DMS 273 treated with DMSO at 0.1 percent for 48 hours (cell line): ENCODE measurements around the gene C2orf72.
"Not testable (repeated sequence)": the region's sequence is repeated elsewhere in the genome, so short reads cannot be mapped to it uniquely, and the experiment has no call there.

Experiments used
- DNase-seq: peaks from one replicate; lab custom pipeline; 2025; lab: John Stamatoyannopoulos, UW

C2orf72 gene

DNA sequence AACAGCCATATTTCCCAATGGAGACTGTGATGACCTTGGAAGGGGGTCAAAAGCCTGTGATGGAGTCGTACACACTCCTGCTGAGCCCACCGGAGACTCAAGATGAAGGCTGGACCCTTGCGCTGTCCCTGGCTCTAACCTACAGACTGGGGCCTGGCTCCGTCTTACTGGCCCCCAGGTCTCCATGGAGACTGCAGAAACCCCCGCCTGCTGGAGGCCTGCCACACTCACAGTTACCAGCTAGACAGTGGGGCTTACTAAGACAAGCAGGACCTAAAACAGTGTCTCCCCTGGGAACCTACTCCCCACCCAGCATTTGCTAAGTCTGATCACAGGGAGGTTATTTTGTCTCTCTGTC is 9.6 kb downstream of the C2orf72 start:
- no peak for DNase-seq

DNA sequence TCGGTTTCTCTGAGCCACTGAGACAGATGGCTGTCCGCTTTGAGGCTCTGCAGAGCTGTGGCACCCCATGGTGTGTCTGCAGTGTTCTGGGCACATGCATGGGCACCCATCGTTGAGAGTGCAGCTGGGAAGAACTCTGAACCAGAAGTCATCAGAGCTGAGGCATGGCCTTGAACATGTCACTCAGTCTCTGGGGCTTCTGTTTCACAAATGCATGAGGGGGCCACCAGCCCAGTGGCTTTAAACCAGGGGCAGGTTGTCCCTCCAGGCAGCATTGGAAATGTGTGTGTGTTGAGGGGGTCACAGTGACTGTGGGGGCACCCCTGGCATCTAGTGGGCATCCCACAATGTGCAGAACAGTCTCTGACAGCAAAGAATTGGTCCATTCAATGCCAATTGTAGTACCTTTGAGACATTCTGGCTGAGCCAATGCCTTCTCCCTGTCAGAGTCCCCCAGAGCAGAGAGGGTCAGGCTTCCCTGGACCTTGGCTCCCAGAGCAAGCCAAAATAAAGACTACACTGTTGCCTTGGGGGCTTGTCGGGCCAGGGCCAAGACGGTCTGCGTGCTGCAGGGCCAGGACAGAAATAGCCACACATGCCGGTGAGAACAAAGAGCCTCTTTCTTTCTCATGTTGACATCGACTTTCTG is 10.1 kb downstream of the C2orf72 start:
- no peak for DNase-seq

DNA sequence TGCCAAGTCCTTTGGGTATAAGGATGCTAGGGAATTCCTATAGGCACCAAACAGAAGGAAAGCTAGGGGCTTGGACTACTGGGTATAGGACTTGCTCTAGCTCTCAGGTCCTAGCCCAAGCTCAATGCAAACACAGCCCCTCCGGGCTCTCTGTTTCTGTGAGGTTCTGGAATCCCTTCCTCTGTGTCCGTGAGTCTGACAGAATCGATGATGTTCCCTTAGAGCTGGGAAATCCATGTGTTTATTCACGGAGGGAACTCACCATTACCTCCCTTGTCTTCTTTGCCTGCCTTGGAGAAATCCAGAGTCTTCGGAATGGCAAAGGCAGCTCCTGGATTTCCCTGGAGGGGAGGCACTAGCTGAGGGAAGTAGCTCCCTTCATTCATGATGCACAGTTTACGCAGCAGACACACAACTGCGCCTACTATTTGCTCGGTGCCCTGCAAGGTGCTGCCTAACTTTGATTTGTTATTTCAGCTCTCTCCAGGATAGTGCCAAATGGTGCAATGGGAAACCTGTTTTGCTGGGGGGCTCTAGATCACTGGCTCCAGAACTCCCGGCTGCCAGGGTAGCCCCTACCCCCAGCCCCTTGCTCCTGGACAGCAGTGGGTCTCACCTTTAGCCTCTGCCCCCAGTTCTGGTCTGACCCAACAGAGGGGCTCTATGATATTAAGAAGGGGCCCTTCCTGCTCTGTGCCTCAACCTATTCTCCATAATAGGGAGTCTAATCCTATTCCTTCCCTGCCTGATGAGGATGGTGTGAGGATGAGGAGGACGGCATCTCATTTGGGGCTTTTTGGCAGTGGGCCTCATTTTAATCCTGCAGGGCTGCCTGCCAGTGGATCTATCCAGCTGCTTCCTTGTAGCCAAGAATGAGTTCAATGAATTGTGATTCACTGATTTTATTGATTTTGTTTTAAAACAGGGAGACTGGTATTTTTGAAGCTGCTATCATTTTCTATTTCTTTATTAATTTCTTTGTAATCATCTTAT is 10.9 kb downstream of the C2orf72 start:
- DNase-seq, result no peak

- DNase-seq, result no peak
These were observed 12.1 kb downstream of the C2orf72 start for GRCh38 chr2:231049286-231050017.

DNA sequence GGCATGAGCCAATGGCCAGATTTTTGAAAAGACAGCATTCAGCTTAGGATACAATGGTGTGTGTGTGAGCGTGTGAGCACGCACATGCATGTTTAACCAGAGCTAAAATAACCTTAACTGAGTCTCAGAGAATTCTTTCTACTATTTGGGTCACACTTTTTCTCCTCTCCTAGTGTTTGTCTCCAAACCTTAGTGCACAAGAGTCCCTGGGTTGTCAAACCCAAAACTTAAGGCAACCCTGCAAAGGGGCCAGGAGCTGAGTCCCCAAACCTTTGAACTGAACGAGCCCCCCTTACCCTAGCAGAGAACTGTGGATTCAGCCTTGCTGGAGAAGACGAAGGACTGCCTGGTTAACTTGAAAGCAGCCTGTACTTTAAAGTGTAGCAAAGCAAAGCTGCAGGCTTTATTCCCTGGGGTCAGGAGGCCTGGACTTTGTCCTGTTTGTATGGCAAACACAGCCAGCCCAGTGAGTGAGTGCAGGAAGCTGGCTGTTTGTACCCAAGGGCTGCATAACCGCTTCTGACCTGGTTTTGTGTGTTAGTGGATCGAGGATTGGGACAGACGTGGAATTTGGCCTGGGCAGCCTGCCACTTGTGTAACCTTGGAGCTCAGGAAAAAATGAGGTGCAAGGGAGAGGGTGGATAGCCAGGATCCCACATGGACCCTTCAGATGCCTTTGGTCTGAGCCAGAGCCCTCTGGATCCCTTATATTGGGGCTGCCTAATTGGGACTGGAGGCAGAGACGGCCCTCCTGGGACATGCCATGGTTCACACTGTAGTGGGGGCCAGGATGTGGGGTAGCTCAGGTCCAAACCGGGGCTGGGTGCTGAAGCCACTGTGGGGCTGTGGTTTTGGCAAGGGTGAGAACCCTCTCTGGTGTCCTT is 12.9 kb downstream of the C2orf72 start:
- DNase-seq, result no peak

DNA sequence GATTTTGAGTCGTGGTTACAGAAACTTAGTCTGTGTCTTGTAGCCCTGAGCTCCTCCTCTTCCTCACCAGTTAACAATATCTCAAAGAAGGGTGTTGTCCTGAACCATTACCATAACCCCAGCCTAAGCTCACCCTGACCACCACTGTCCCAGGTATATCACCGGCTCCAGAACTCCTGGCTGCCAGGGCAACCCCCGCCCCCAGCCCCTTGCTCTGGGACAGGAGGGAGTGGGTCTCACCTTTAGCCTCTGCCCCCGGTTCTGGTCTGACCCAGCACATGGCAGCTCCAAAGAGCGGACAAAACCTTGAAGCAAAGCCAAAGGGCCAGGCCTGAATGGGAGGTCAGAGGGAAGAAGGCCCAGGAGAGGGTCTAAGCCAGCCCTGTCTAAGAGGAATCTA is 13.8 kb downstream of the C2orf72 start:
- DNase-seq, result no peak

DNA sequence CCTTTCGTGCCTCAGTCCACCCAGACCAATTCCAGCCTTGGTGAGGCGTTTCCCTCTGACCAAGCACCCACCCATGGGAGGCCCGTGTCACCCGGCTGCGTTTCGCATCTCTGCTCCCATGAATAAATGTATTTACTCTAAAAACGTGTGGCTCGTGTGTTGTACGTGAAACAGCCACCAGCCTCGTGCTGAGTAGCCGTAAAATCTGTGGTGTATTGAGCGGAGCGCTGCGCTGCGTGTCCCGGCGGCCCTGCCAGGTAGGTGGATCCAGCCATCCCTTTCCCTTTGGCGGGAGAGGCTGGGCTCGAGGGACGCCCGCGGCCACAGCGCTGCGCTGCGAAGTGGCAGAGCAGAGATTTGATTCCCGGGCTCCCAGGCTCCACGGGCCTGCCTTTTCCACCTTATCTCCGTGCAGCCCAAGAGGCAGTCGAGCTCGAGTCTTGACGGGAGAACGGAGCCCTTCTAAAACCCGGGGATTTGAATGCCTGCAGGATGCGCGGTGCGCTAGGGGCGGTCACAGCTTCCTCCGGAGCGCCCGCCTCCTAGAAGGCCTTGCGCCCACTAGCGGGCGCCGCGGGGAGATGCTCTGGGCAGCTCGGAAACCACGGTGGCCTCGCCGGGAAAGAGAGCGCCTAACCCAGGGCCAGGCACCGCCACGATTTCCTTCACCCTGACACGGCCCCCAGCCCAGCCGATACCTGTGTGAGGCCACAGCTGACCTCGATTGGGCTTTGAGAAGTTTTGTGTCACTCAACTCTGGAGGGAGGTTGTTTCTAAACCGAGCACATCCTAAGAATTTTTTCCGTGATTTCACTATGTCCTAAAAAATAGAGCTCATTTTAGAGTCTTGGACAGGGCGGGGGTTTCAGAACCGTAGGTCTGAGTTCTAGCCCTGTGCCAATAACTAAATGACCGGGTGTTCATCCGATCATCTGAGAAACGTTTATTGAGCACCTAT is 15.4 kb downstream of the C2orf72 start:
- peak; percentile 69 for DNase-seq

- no peak for DNase-seq
These were observed 16.5 kb downstream of the C2orf72 start for GRCh38 chr2:231053846-231054245.

DNA sequence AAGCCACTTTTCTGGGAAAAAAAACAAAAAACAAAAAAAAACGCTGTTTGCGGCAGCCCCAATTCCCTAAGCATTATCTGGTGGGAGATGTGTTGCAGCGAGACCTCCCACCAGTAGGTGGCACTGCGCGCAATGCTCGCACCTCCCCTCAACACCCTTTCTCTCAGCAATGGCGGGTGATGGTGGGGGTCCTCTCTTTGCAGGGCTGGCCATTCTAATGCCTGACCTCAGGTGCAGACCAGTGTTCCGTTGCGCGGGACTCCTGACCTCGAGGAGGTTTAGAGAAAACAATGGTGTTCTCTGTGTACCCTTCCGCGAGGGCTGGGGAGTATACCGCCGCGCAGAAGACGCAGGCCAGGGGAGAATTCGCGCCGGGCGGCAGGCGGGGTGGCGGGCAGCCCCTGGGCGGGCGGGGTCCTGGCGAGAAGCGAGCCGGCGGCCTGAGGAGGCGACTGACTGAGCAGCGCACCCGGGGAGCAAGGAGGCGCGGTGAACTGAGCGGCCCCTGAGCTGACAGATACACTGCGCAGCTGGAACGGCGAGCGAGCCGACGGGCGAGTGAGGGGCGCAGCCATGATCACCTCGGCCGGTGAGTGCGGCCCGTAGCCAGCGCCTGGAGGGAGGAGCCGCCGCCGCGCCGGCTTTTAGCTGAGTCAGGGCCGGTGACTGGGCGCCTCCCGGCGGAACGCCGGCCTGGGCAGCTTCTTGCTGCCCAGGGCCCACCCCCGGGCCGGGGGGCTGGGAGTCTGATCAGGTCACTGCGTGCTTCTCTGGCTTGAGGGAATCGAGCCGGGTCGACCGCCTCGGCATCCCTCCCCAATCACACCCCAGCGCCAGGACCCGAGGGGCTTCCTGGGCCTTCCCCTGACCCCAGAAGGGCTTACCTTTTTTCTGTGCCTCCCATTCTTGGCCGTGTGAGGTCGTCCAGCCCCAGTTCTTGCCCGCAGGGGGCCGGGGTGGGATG is 19.4 kb downstream of the C2orf72 start, which contains the start of gene PSMD1:
PSMD1 (plus strand) TSS at position 415 of the 964 bp plus-strand sequence; CDS start at position 574, 159 bp downstream.
- peak; percentile 65 for DNase-seq

DNA sequence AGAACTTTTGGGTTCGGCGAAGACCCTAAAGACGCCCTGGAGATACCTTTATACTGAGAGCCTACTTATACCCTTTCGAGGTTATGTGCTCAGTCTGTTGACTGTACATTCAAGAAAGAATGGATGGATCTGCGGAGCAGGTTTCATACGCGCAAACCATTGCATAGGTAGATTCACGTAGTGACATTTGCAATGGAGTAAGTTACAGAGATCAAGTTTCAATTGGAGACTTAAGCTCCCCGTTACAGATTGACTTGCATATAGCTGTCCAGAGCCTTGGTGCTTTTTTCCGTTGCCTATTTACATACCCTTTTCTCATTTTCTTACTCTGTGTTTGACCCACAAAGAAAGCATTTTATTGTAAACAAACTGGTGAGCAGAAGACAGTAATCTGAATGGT is 20.3 kb downstream of the C2orf72 start:
- peak; percentile 5 for DNase-seq

DNA sequence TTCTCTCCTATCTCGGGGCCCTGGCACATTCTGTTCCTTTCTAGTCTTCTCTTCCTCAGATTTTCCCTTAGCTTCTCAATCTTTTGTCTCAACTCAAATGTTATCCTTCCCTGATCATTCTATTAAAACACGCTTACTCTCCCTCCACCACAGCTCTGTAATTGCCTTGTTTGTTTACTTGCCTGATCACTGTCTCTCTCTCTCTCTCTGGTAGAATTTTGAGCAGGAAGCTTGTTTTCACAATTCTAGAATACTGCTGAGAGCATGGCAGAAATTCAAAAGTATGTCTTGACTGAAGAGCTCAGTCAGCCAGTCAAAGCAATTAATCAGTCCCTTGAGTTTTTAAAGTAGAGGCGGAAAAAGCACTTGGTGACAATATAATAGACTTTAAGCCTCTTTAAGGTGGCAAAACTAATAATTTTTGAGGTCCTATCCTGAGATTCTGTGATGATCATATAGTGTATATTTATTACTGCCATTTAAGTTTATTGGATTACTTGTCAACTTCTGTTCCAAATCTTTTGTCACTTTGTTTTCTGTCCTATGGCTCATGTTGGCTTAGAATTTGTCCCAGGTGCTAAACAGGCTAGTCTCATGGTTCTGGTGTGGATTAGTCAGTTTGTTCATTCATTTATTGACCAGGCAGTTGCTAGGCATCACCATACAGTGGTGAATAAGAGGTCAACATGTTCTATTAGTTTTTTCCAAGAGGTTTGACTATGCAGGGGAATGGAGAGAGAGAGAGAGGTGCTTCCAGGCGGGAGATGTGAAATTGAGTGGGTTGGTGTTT is 21.6 kb downstream of the C2orf72 start:
- DNase-seq, result no peak

- DNase-seq, result no peak
These were observed 22.4 kb downstream of the C2orf72 start for GRCh38 chr2:231059756-231060155.

DNA sequence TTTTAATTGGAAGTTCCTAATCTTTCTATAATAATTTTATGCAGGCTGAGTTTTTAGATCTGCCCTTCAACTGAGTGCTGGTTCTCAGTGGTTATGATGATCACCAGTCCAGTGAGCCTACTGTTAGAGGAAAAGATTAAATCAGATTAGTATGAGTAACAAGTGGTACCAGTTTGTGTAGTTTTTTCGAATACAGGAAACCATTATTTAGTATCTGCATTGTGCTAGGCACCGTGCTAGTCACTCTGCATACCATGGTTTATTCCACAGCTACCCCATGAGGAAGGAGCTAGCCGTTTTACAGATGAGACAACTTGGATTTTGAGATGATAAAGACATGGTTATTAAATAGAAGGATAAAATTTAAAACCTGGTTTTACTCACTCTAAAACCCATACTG is 25.5 kb downstream of the C2orf72 start:
- DNase-seq, result no peak

DNA sequence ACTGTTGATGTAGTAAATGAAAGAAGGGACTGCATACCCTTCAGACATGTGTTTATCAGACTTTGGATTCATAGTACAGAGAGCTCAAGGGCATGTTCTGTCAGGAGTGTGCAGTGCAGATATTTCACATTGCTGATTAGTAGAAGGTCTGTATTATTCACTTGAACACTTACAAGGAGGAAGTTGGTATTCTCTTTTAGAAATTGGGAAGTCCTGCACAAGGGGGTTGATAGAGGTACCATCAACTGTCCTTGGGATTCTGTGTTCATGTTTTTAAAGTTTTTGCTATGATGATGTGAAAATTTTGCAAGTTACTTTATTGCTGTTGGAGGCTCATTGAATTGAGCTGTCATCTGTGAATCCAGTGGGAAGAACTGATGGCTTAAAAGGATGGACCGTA is 26.0 kb downstream of the C2orf72 start:
- no peak for DNase-seq

DNA sequence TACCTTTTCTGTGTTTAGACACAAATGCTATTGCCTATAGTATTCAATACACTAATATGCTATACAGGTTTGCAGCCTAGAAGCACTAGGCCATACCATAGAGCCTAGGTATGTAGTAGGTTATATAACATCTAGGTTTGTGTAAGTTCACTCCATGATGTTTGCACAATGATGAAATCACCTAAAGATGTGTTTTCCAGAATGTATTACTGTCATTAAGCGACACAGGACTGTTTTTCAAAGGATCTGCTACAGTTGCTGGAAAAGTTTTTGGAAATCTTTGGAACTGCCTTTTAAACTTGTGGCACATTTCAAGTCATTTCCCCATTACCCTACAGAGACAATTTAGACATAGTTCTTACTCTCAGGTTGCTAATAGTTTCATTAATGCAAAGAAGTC is 28.6 kb downstream of the C2orf72 start:
- DNase-seq, result no peak

DNA sequence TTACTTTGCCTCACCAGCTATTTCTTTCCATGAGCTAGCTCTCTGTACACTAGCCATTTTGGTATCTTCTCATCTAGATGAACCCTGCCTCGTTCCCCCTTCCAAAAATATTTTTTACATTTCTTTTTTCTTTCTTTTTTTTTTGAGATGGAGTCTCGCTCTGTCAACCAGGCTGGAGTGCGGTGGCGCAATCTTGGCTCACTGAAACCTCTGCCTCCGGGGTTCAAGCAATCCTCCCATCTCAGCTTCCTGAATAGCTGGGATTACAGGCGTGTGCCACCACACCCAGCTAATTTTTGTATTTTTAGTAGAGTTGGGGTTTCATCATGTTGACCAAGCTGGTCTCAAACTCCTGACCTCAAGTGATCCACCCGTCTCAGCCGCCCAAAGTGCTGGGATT is 30.2 kb downstream of the C2orf72 start:
- DNase-seq, result not testable (repeated sequence)

DNA sequence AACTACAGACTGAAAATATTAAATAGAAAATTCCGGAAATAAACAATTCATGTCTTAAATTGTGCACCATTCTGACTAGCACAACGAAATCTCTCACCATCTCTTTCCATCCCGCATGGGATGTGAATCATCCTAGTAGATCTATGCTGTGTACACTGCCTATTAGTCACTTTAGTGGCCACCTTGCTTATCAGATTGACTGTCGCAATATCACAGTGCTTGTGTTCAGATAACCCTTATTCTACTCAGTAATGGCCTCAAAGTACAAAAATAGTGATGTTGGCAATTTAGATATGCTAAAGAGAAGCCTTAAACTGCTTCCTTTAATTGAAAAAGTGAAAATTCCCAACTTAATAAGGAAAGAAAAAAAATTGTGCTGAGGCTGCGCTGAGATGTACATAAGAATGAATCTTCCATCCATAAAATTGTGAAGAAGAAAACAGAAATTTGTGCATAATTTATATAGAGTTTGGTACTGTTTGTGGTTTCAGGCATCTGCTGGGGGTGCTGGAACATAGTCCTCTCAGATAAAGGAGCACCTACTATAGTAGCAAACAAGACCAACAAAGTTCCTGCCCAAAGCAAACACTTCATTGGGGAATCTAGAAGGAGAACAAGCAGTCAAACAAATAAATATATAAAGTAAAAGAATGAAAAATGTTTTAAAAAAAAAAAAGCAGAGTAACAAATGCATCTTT is 31.4 kb downstream of the C2orf72 start:
- no peak for DNase-seq
